GM12874 (cell line): ENCODE data around the gene LATS2.

ENCODE experiments used
- CTCF ChIP-seq: IDR thresholded peaks from 2 replicates; pipeline ENCODE4 v1.5.1; 2011; ENCODE audit warnings: low read depth, mild to moderate bottlenecking, control low read depth, low read length, moderate library complexity; ENCODE audit not compliant: insufficient read depth

Gene LATS2

DNA sequence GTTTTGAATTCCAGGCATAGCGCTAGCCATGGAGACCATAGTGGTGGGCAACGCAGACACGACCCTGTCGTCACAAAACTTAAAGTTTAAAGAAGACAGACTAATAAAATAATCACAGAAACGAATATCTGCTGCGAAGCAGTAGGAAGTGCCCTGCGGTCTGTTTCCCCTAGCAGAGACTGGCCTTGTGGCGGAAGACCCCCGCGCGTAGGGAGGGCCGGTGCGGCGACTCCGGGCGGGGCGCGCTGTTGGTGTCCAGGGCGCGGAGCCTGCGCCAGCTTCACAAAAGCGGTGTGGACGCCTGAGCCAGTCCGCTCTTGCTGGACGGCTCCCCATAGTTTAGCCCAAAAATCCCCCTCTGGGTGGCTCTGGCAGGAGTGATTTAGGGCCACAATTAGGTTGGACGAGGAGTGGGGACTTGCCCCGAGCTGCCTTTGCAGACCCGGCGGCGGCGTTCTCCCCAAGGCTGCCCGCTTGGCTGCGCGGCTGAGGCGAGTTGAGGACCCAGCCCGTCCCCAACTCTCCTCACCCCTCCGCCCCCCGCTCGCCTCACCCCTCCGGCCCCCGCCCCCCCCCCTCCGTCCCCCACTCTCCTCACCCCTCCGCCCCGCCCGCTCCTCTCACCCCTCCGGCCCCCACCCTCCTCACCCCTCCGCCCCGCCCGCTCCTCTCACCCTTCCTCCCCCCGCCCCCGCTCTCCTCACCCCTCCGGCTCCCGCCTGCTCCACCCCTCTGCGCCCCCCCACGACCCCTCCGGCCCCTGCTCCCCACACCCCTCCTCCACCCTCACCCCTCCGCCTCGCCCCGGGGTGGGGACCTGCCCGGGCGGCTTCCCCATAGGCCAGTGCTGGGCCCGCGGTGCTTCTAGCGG is 14.2 kb upstream of the LATS2 start:
- TF ChIP-seq CTCF, result no peak

GRCh38 chr13:21075011-21075378 is 13.6 kb upstream of the LATS2 start:
- no peak for TF ChIP-seq CTCF

DNA sequence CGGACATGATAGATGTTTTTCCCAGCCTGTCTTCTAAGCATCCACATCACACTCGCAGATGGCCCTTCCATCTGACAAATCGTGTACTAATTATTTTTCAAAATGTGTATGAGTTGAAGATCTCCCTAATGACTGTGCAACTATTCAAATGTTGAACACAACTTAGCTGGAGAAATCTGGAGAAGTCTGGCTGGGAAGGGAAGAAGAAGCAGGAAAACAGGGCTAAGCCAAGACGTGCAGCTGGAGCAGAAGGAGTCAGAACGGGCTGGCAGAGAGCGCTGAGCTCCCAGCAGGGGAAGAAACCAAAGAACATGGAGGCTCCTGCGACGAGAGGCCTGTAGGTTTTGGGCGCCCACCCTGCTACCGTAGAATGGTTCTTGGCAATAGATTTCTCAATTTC is 13.2 kb upstream of the LATS2 start:
- TF ChIP-seq CTCF, result no peak

GRCh38 chr13:21071924-21072323 is 10.5 kb upstream of the LATS2 start:
- TF ChIP-seq CTCF, result no peak

- no peak for TF ChIP-seq CTCF
Measured at GRCh38 chr13:21071015-21071414, 9.6 kb upstream of the LATS2 start.

DNA sequence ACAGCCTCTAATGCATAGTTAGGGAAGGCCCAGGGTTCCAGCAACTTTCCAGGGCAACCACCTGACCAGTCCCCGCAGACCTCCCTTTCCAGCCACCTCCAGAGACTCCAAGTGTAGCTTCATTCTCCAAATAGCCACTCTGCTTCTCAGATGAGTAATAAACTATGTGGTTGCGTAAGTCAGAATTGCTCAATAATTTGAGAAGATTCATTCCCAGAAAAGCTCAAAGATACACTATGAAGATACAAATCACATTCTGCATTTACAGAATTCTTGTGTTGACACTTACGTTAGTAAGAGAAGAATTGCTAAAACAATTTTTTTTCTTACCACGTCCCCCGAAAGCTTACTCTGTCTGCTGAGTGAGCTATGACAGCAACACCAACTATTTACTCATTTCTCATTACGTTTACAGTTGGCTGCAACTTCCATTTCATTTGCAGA is 8.2 kb upstream of the LATS2 start:
- no peak for TF ChIP-seq CTCF

DNA sequence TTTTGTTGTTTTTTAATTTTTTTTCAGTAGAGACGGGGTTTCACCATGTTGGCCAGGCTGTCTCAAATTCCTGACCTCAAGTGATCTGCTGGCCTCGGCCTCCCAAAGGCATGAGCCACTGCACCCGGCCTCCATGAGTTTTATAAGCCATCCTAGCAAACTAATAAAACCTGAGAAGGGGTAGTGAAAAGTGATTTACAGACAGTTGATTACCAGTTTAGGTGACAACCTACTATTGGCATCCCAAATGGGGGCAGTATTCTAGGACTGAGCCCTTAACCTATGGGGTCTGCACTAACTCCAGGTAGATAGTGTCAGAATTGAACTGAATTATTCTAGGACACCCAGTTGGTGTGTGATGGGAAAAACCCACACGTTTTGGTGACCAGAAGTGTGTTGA is 6.5 kb upstream of the LATS2 start:
- no peak for TF ChIP-seq CTCF
